Spleen (tissue), 7 donors: ENCODE results near the gene SMIM35.
A peak's percentile ranks its signal among the peaks of the same experiment; 100 is the strongest.

ENCODE experiments used
- CTCF ChIP-seq, 11 experiments: fragments of 200-600 bp in 7 of 11; fragments of 450-650 bp in 4 of 11; sonication (generic) in 4 of 11; IDR thresholded peaks in 8 of 11; conservative IDR thresholded peaks in 3 of 11; 1 replicate in 7 of 11; 2 replicates in 4 of 11; pipeline versions ENCODE4 v1.4.0 to v1.8.0; 2016 to 2021; ENCODE audit warnings: antibody characterized with exemption in 11 of 11, inconsistent platforms in 4 of 11, mild to moderate bottlenecking in 1 of 11
- POLR2A ChIP-seq, 3 donors: fragments of 450-650 bp; IDR thresholded peaks; one replicate each; pipeline ENCODE4 v1.5.1; 2017; ENCODE audit warnings: antibody characterized with exemption in 3 of 3, mild to moderate bottlenecking in 1 of 3
- POLR2AphosphoS5 ChIP-seq, 3 donors: sonication (generic); formaldehyde crosslinking; IDR thresholded peaks; one replicate each; pipeline ENCODE4 v1.5.1; 2017; ENCODE audit warnings: antibody characterized with exemption in 3 of 3
- donor health status: DM: no; HTN: no; CAD: no; lungs with moderate emphysema.
- donor health status: DM: no; HTN: no; CAD: no.
- donor health status: DM: no; HTN: no; CAD: no.

- TF ChIP-seq CTCF (IDR thresholded peaks at IDR 0.05 in 8 of 11, conservative IDR thresholded peaks at IDR 0.05 in 3 of 11) (peak in 1 of 11 experiments; percentile 6), POLR2A (IDR thresholded peaks at IDR 0.05) (no peak), POLR2AphosphoS5 (IDR thresholded peaks at IDR 0.05) (peak; percentile 56 to 66 (median 57))
These were observed 97.2 kb downstream of the SMIM35 start for GRCh38 chr11:117989351-117990102.
